Activated T-cell treated with anti-CD3 and anti-CD28 coated beads, Interleukin-2, amount 50 U/mL, for 72 hours (primary cell): ENCODE measurements around the gene HDAC7. TPM values are rescaled to one million over a fixed set of nuclear protein-coding genes. Genes with fewer than 3 reads are reported as not detected.

Experiments
- ATAC-seq, 2 donors: fragments of 150-1000 bp; cut with Tn5 transposase; replicated peaks in 1 of 2; 2 replicates each; pipeline ENCODE4 v1.10.0; 2021; ENCODE audit warnings: moderate library complexity in 2 of 2, mild to moderate bottlenecking in 1 of 2
- DNase-seq, 2 donors: peaks; one replicate each; pipeline ENCODE4 v3.0.0; 2021 to 2022; ENCODE audit warnings: mixed read lengths in 1 of 2
- H3K27ac Mint-ChIP-seq: one replicate; pipeline ENCODE4 v1.8.0; 2022; ENCODE audit warnings: mild to moderate bottlenecking, moderate library complexity, mixed read lengths
- H3K27me3 Mint-ChIP-seq: one replicate; pipeline ENCODE4 v1.8.0; 2022; ENCODE audit warnings: low read depth, mixed read lengths
- H3K36me3 Mint-ChIP-seq, 2 donors: one replicate each; pipeline ENCODE4 v1.8.0; 2022; ENCODE audit warnings: mixed read lengths in 2 of 2, mild to moderate bottlenecking in 1 of 2; ENCODE audit not compliant: insufficient read depth in 2 of 2
- H3K4me1 Mint-ChIP-seq: one replicate; pipeline ENCODE4 v1.8.0; 2022; ENCODE audit warnings: low read depth, mixed read lengths
- H3K4me3 Mint-ChIP-seq, 2 donors: one replicate each; pipeline ENCODE4 v1.8.0; 2022; ENCODE audit warnings: mild to moderate bottlenecking in 2 of 2, mixed read lengths in 2 of 2, moderate library complexity in 2 of 2
- H3K9me3 Mint-ChIP-seq, 2 donors: one replicate each; pipeline ENCODE4 v1.8.0; 2022; ENCODE audit warnings: mixed read lengths in 2 of 2
- total RNA-seq, 2 donors: library from RNA; stranded (reverse); gene quantifications; one replicate each; pipeline ENCODE4 v1.2.3, GENCODE V29; 2022

HDAC7 gene
- total RNA-seq, result 100 to 1,000 TPM; 288 to 350 TPM

- peaks cover 19 to 21% of the 10 kb centered on the region in 2 donors for H3K36me3 Mint-ChIP-seq
- peaks cover 81% of the 10 kb centered on the region for H3K4me1 Mint-ChIP-seq
- no peaks in the 10 kb centered on the region for H3K9me3 Mint-ChIP-seq
- H3K4me3 Mint-ChIP-seq, result peak within 1 kb of the TSS; percentile 89 to 91
- no peaks in the 10 kb centered on the region for H3K27me3 Mint-ChIP-seq
- DNase-seq, result peak; percentile 66 to 71
- ATAC-seq, result peak; percentile 59 to 68
- peak within 1 kb of the TSS; percentile 95 for H3K27ac Mint-ChIP-seq
Measured at GRCh38 chr12:47819896-47820630, at the start of gene HDAC7. Gene HDAC7, minus strand, starts transcription at chr12:47819903. Its CDS starts 118 bp downstream, at chr12:47819785.

GRCh38 chr12:47868552-47869031, 48.9 kb upstream of the HDAC7 start:
- Mint-ChIP-seq H3K4me1 (peaks cover 95% of the 10 kb centered on the region), H3K4me3 (peak overlapping the region; percentile 51 to 75), H3K27ac (peak overlapping the region; percentile 88), H3K36me3 (peaks cover 29 to 57% of the 10 kb centered on the region in 2 donors), H3K27me3 (no peaks in the 10 kb centered on the region), H3K9me3 (no peaks in the 10 kb centered on the region)
- DNase-seq (no peak), ATAC-seq (peak; percentile 22 to 29)

- ATAC-seq, result peak in 1 of 2 donors; percentile 10
- Mint-ChIP-seq H3K27ac (peak overlapping the region; percentile 88), H3K36me3 (peaks cover 31 to 55% of the 10 kb centered on the region in 2 donors)
Measured at GRCh38 chr12:47868041-47868440, 48.3 kb upstream of the HDAC7 start.

GRCh38 chr12:47867495-47867941, 47.8 kb upstream of the HDAC7 start:
- peak overlapping the region; percentile 51 to 75 for H3K4me3 Mint-ChIP-seq
- H3K36me3 Mint-ChIP-seq, result peaks cover 28 to 54% of the 10 kb centered on the region in 2 donors
- H3K4me1 Mint-ChIP-seq, result peaks cover 95% of the 10 kb centered on the region
- peak overlapping the region; percentile 88 for H3K27ac Mint-ChIP-seq
- ATAC-seq, result peak; percentile 84 to 87
- no peaks in the 10 kb centered on the region for H3K27me3 Mint-ChIP-seq
- peak; percentile 64 to 68 for DNase-seq
- no peaks in the 10 kb centered on the region for H3K9me3 Mint-ChIP-seq

More at GRCh38 chr12:47868041-47868440, 48.3 kb upstream of the HDAC7 start:
- DNase-seq, result no peak
- Mint-ChIP-seq H3K4me1 (peaks cover 95% of the 10 kb centered on the region), H3K4me3 (peak overlapping the region; percentile 51 to 75), H3K27me3 (no peaks in the 10 kb centered on the region), H3K9me3 (no peaks in the 10 kb centered on the region)

GRCh38 chr12:47864646-47865235, 45.0 kb upstream of the HDAC7 start:
- peaks cover 95% of the 10 kb centered on the region for H3K4me1 Mint-ChIP-seq
- DNase-seq, result no peak
- peaks cover 28 to 62% of the 10 kb centered on the region in 2 donors for H3K36me3 Mint-ChIP-seq

GRCh38 chr12:47863985-47864384, 44.3 kb upstream of the HDAC7 start:
- H3K4me3 Mint-ChIP-seq, result no peak overlapping the region
- no peaks in the 10 kb centered on the region for H3K27me3 Mint-ChIP-seq
- H3K36me3 Mint-ChIP-seq, result peaks cover 34 to 59% of the 10 kb centered on the region in 2 donors
- peaks cover 95% of the 10 kb centered on the region for H3K4me1 Mint-ChIP-seq
- no peak for DNase-seq
- ATAC-seq, result no peak
- peak overlapping the region; percentile 77 for H3K27ac Mint-ChIP-seq
- H3K9me3 Mint-ChIP-seq, result no peaks in the 10 kb centered on the region

More at GRCh38 chr12:47864646-47865235, 45.0 kb upstream of the HDAC7 start:
- ATAC-seq, result no peak
- H3K4me3 Mint-ChIP-seq, result peak overlapping the region in 1 of 2 donors; percentile 58
- no peaks in the 10 kb centered on the region for H3K27me3 Mint-ChIP-seq
- H3K9me3 Mint-ChIP-seq, result no peaks in the 10 kb centered on the region
- H3K27ac Mint-ChIP-seq, result peak overlapping the region; percentile 87

- H3K27me3 Mint-ChIP-seq, result no peaks in the 10 kb centered on the region
- H3K4me3 Mint-ChIP-seq, result no peak overlapping the region
- ATAC-seq (no peak), DNase-seq (no peak)
- H3K36me3 Mint-ChIP-seq, result peaks cover 32 to 57% of the 10 kb centered on the region in 2 donors
- no peaks in the 10 kb centered on the region for H3K9me3 Mint-ChIP-seq
- H3K27ac Mint-ChIP-seq, result peak overlapping the region; percentile 55
- peaks cover 95% of the 10 kb centered on the region for H3K4me1 Mint-ChIP-seq
Measured at GRCh38 chr12:47863467-47863866, 43.8 kb upstream of the HDAC7 start.

- H3K36me3 Mint-ChIP-seq, result peaks cover 32 to 57% of the 10 kb centered on the region in 2 donors
- H3K27ac Mint-ChIP-seq, result peak overlapping the region; percentile 55
- peaks cover 95% of the 10 kb centered on the region for H3K4me1 Mint-ChIP-seq
- H3K4me3 Mint-ChIP-seq, result no peak overlapping the region
- no peak for DNase-seq
- H3K9me3 Mint-ChIP-seq, result no peaks in the 10 kb centered on the region
- H3K27me3 Mint-ChIP-seq, result no peaks in the 10 kb centered on the region
- no peak for ATAC-seq
Measured at GRCh38 chr12:47862881-47863280, 43.2 kb upstream of the HDAC7 start.

- no peaks in the 10 kb centered on the region for H3K9me3 Mint-ChIP-seq
- H3K36me3 Mint-ChIP-seq, result peaks cover 30 to 58% of the 10 kb centered on the region in 2 donors
- ATAC-seq, result no peak
- no peak for DNase-seq
- peaks cover 94% of the 10 kb centered on the region for H3K4me1 Mint-ChIP-seq
- peak overlapping the region; percentile 94 for H3K27ac Mint-ChIP-seq
- H3K27me3 Mint-ChIP-seq, result no peaks in the 10 kb centered on the region
- no peak overlapping the region for H3K4me3 Mint-ChIP-seq
Measured at GRCh38 chr12:47862167-47862750, 42.6 kb upstream of the HDAC7 start.

GRCh38 chr12:47860873-47861272, 41.2 kb upstream of the HDAC7 start:
- ATAC-seq, result peak; percentile 6 to 9
- peak overlapping the region; percentile 73 to 75 for H3K4me3 Mint-ChIP-seq
- H3K27ac Mint-ChIP-seq, result peak overlapping the region; percentile 94
- peaks cover 26 to 61% of the 10 kb centered on the region in 2 donors for H3K36me3 Mint-ChIP-seq
- no peaks in the 10 kb centered on the region for H3K9me3 Mint-ChIP-seq
- DNase-seq, result no peak
- no peaks in the 10 kb centered on the region for H3K27me3 Mint-ChIP-seq
- peaks cover 81% of the 10 kb centered on the region for H3K4me1 Mint-ChIP-seq

- H3K4me1 Mint-ChIP-seq, result peaks cover 80% of the 10 kb centered on the region
- H3K27ac Mint-ChIP-seq, result peak overlapping the region; percentile 94
- peak overlapping the region; percentile 73 to 75 for H3K4me3 Mint-ChIP-seq
- H3K36me3 Mint-ChIP-seq, result peaks cover 30 to 64% of the 10 kb centered on the region in 2 donors
- no peaks in the 10 kb centered on the region for H3K9me3 Mint-ChIP-seq
- H3K27me3 Mint-ChIP-seq, result no peaks in the 10 kb centered on the region
- ATAC-seq, result peak; percentile 92 to 96
- DNase-seq, result peak; percentile 68 to 70
Measured at GRCh38 chr12:47860279-47860841, 40.7 kb upstream of the HDAC7 start.

- peak overlapping the region in 1 of 2 donors; percentile 3 for H3K4me3 Mint-ChIP-seq
- peaks cover 63% of the 10 kb centered on the region for H3K4me1 Mint-ChIP-seq
- peak overlapping the region; percentile 94 for H3K27ac Mint-ChIP-seq
- no peaks in the 10 kb centered on the region for H3K9me3 Mint-ChIP-seq
- H3K36me3 Mint-ChIP-seq, result peaks cover 28 to 65% of the 10 kb centered on the region in 2 donors
- ATAC-seq (no peak), DNase-seq (no peak)
- H3K27me3 Mint-ChIP-seq, result no peaks in the 10 kb centered on the region
Measured at GRCh38 chr12:47858511-47859266, 39.0 kb upstream of the HDAC7 start.
